Endothelial cell of umbilical vein (primary cell): ENCODE data around the gene AHRR. TPM values are rescaled to one million over a fixed set of nuclear protein-coding genes. Genes with fewer than 3 reads are reported as not detected.

Experiments
- BruUV-seq: library from RNA; stranded (reverse); fragments of 400-500 nt; replicated peaks from 2 replicates; lab custom pipeline; 2021; lab: Mats Ljungman, UMichigan
- CTCF ChIA-PET: fragments of 300-600, 350-600 bp; sonication (Branson Sonifier 250); formaldehyde crosslinking; loops from one replicate; lab custom pipeline; 2021; ENCODE audit warnings: antibody characterized with exemption, inconsistent platforms; lab: Charles Lee
- POLR2A ChIA-PET: fragments of 300-600, 350-600 bp; sonication (Branson Sonifier 250); formaldehyde crosslinking; loops from one replicate; lab custom pipeline; 2021; ENCODE audit warnings: antibody characterized with exemption, inconsistent platforms; lab: Charles Lee
- DNase-seq: peaks from one replicate; pipeline ENCODE4 v3.0.0-alpha.2; 2011; ENCODE audit warnings: low read depth, low spot score
- FAIRE-seq: peaks from 2 replicates; lab custom pipeline; 2011; peaks lifted over from hg19 to GRCh38; lab: Jason Lieb, UNC
- H2AFZ ChIP-seq: 2 replicates; pipeline ENCODE4 v1.6.0; 2012; ENCODE audit warnings: low read depth, low read length, control low read depth, inconsistent platforms
- H3K27ac ChIP-seq: 2 replicates; pipeline ENCODE4 v1.5.1; 2011; ENCODE audit warnings: low read depth, mild to moderate bottlenecking, control low read depth, low read length, moderate library complexity; ENCODE audit not compliant: insufficient read depth
- H3K27me3 ChIP-seq, 2 experiments: 2 replicates each; pipeline versions ENCODE4 v1.6.0 to v1.6.1; 2011; ENCODE audit warnings: low read length in 2 of 2, mixed read lengths in 1 of 2; ENCODE audit not compliant: control insufficient read depth in 2 of 2, insufficient read depth in 2 of 2
- H3K36me3 ChIP-seq, 2 experiments: 2 replicates in 1 of 2; 3 replicates in 1 of 2; pipeline ENCODE4 v1.5.1; 2011; ENCODE audit warnings: low read length in 2 of 2, mild to moderate bottlenecking in 1 of 2, moderate library complexity in 1 of 2; ENCODE audit not compliant: control insufficient read depth in 2 of 2, insufficient read depth in 2 of 2; ENCODE audit errors: extremely low read depth in 1 of 2
- H3K4me1 ChIP-seq: 3 replicates; pipeline ENCODE4 v1.5.1; 2011; ENCODE audit warnings: mild to moderate bottlenecking, low read length; ENCODE audit not compliant: control insufficient read depth, insufficient read depth; ENCODE audit errors: extremely low read depth
- H3K4me2 ChIP-seq: 2 replicates; pipeline ENCODE4 v1.6.1; 2011; ENCODE audit warnings: low read length, control low read depth, mixed read lengths; ENCODE audit not compliant: insufficient read depth
- H3K4me3 ChIP-seq, 3 experiments: fragments of 200-600 bp in 1 of 3; sonication (generic), shearing (Covaris generic) in 1 of 3; replicated peaks in 1 of 3; 2 replicates each; pipeline ENCODE4 v1.5.1; 2011 to 2016; ENCODE audit warnings: control low read depth in 3 of 3, low read length in 3 of 3, mild to moderate bottlenecking in 2 of 3, inconsistent platforms in 1 of 3, low read depth in 1 of 3, moderate library complexity in 1 of 3; ENCODE audit not compliant: insufficient read depth in 1 of 3
- H3K79me2 ChIP-seq: 2 replicates; pipeline ENCODE4 v1.6.0; 2012; ENCODE audit warnings: low read length, inconsistent platforms; ENCODE audit not compliant: control insufficient read depth, insufficient read depth
- H3K9ac ChIP-seq: replicated peaks from 2 replicates; pipeline ENCODE3; 2011; ENCODE audit warnings: low read length, control low read depth; ENCODE audit not compliant: insufficient read depth; ENCODE audit errors: extremely low read depth
- H3K9me1 ChIP-seq: replicated peaks from 3 replicates; pipeline ENCODE4 v1.6.0; 2011; ENCODE audit warnings: mild to moderate bottlenecking, low read length; ENCODE audit not compliant: control insufficient read depth, insufficient read depth; ENCODE audit errors: extremely low read depth
- H3K9me3 ChIP-seq: replicated peaks from 2 replicates; pipeline ENCODE4 v1.5.1; 2012; ENCODE audit warnings: low read length, inconsistent platforms; ENCODE audit not compliant: control insufficient read depth, insufficient read depth
- H4K20me1 ChIP-seq: replicated peaks from 2 replicates; pipeline ENCODE3; 2011; ENCODE audit warnings: mild to moderate bottlenecking, low read length; ENCODE audit not compliant: control insufficient read depth, insufficient read depth; ENCODE audit errors: extremely low read depth
- EZH2 ChIP-seq: IDR thresholded peaks from 2 replicates; pipeline ENCODE4 v1.6.1; 2012; ENCODE audit warnings: borderline replicate concordance, low read depth, mild to moderate bottlenecking, moderate library complexity, low read length, inconsistent platforms; ENCODE audit not compliant: severe bottlenecking
- FOS ChIP-seq: IDR thresholded peaks from 2 replicates; pipeline ENCODE4 v1.6.1; 2011; ENCODE audit warnings: mild to moderate bottlenecking, low read length, moderate library complexity, borderline replicate concordance; ENCODE audit not compliant: insufficient read depth
- JUN ChIP-seq: IDR thresholded peaks from 2 replicates; pipeline ENCODE4 v1.6.1; 2011; ENCODE audit warnings: borderline replicate concordance, low read depth; ENCODE audit not compliant: insufficient read length, insufficient read depth
- MYC ChIP-seq: IDR thresholded peaks from one replicate; pipeline ENCODE4 v1.6.1; 2011; ENCODE audit warnings: mild to moderate bottlenecking, low read depth, low read length
- POLR2A ChIP-seq: IDR thresholded peaks from 2 replicates; pipeline ENCODE4 v1.6.1; 2012; ENCODE audit warnings: low read depth, mild to moderate bottlenecking, control low read depth, low read length
- dilution Hi-C: fragments of 300-500 bp; cut with MboI; formaldehyde crosslinking; loops from one replicate; pipeline ENCODE4 v1.15.0; 2019; ENCODE audit warnings: low sequenced_read_pairs; ENCODE audit not compliant: extremely low pct_ligation_motif_present
- intact Hi-C: fragments of 100-400 bp; cut with micrococcal nuclease; formaldehyde crosslinking; loops from one replicate; pipeline ENCODE4 v1.10.0; 2022
- polyA plus RNA-seq, 4 experiments: library from polyadenylated mRNA; depleted of rRNA in 3 of 4; stranded (reverse) in 3 of 4; unstranded in 1 of 4; fragments of >200 nt; gene quantifications; 2 replicates each; pipeline versions ENCODE4 v1.2.1 to v1.2.3, GENCODE V29; 2011 to 2012; ENCODE audit warnings: missing spikeins in 1 of 4
- total RNA-seq: library from RNA; stranded (reverse); gene quantifications from 2 replicates; pipeline ENCODE4 v1.2.3, GENCODE V29; 2021
- TF ChIP-seq, protein P1 (sequence below): IDR thresholded peaks from 2 replicates; pipeline ENCODE4 v1.6.1; 2011; ENCODE audit not compliant: insufficient read depth, insufficient read length

AHRR gene
- total and polyA plus RNA-seq, 2 donors (not counting 3 experiments of a cell fraction or from before 2014, with no cell fraction given), result 3.1 to 7.3 TPM

DNA sequence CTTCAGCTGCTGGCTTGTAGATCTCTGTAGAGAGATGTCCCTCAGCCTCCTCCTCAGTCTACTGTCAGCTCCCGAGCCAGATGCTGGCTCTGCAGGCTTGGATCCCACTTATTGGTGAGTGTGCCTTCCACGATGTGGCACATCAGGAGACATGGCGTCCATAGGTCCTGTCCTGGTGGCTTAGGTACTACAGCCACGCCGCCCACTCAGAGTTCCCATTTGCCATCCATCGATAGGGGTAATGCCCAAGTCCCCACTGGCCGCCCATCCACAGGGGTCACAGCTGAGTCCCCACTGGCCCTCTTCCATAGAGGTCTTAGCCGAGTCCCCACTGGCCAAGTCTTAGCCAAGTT, 138.7 kb downstream of the AHRR start:
- Histone ChIP-seq H3K27me3 (no peaks in the 10 kb centered on the region), H3K27ac (no peak overlapping the region), H3K4me2 (no peak overlapping the region), H4K20me1 (no peaks in the 10 kb centered on the region), H2AFZ (no peak overlapping the region), H3K9me1 (no peaks in the 10 kb centered on the region), H3K79me2 (peaks cover 10% of the 10 kb centered on the region), H3K4me3 (no peak overlapping the region), H3K36me3 (peaks cover 5 to 35% of the 10 kb centered on the region in 2 experiments), H3K4me1 (no peaks in the 10 kb centered on the region), H3K9me3 (no peaks in the 10 kb centered on the region), H3K9ac (no peak overlapping the region)
- FAIRE-seq, result no peak
- dilution Hi-C loops, result no loop called here
- POLR2A ChIA-PET, result no interaction called here
- CTCF ChIA-PET, result no interaction called here
- DNase-seq, result no peak
- TF ChIP-seq FOS (no peak), MYC (no peak), POLR2A (no peak), EZH2 (no peak), JUN (no peak)
- TF ChIP-seq, protein P1, sequence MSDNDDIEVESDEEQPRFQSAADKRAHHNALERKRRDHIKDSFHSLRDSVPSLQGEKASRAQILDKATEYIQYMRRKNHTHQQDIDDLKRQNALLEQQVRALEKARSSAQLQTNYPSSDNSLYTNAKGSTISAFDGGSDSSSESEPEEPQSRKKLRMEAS, result no peak
- intact Hi-C loops, result no loop called here
- BruUV-seq, result no TSS peak

DNA sequence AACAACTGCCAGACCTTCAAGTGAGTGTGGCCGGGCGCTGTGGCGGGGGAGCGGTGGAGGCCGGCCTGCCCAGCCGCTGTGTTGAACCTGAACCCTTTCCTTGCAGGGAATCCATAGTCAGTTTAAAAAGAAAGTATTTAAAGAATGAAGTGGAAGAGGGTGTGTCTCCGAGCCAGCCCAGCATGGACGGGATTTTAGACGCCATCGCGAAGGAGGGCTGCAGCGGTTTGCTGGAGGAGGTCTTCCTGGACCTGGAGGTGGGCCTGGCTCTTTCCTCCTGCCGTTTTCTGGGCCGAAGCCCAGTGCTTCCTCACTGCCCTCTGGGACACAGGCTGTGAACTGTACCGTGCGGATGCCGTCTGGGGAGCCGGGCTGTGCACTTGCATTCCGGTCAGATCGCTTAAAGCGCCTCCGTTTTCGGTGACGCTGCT, 140.6 kb downstream of the AHRR start:
- no peak overlapping the region for H3K4me2 ChIP-seq
- FAIRE-seq (no peak), DNase-seq (no peak)
- no peak overlapping the region for H3K4me3 ChIP-seq
- H3K9me3 ChIP-seq, result no peaks in the 10 kb centered on the region
- ChIA-PET POLR2A (no interaction called here), CTCF (interaction anchor here (1.0 kb wide), 1 partner anchor 15 kb away, joined by 3 read pairs; no protein-coding TSS in a partner anchor)
- H3K9ac ChIP-seq, result no peak overlapping the region
- no peaks in the 10 kb centered on the region for H3K27me3 ChIP-seq
- dilution Hi-C loops, result no loop called here
- no peak overlapping the region for H2AFZ ChIP-seq
- TF ChIP-seq MYC, result no peak
- peaks cover 4% of the 10 kb centered on the region for H3K79me2 ChIP-seq
- intact Hi-C loops, result no loop called here
- H3K4me1 ChIP-seq, result no peaks in the 10 kb centered on the region
- no peak overlapping the region for H3K27ac ChIP-seq
- no peaks in the 10 kb centered on the region for H3K9me1 ChIP-seq
- no TSS peak for BruUV-seq
- H3K36me3 ChIP-seq, result peaks cover 5 to 39% of the 10 kb centered on the region in 2 experiments
- H4K20me1 ChIP-seq, result no peaks in the 10 kb centered on the region
